Activated CD4-positive, alpha-beta T cell treated with anti-CD3 and anti-CD28 coated beads, Interleukin-2, amount 50 U/mL, for 48 hours (primary cell): ENCODE data around the gene RIMBP2.

ENCODE experiments used
- DNase-seq, 2 experiments: peaks; one replicate each; pipeline ENCODE4 v3.0.0-alpha.2; 2020

Gene RIMBP2

DNA sequence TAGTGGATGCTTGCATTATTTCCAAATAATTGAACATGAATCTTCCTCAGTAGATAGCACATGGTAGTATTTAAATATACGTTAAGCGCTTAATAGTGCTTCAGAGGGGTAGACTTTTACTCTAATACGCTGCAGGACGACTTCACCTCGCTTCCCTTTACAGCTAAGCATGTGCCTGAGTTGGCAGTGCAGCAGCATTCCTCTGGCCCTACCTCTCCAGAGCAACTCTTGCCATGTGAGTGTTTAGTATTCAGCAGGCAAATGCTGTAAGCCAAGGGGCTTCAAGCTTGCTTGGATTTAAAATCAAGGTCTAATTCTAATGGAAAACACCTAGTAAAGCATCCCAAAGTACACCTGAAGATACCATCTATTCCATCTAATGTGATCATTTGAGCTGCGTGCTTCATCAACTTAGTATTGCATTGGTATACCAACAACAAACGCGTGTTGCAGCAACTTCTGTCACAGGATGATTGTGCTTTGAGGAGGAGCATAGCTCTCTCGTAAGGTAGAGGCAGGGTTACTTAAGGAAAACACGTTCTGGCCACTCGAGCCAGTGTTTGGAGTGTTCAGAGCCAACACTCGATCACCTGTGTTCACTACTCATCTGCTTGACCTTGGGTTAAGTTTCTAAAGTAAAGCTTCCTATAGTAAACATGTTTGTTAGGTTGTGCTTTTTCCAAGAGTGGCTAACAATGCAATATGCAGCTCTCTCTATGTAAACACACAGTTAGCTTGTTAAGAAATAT is 317.8 kb downstream of the RIMBP2 start:
- DNase-seq, result no peak

GRCh38 chr12:130396667-130397066 is 319.4 kb downstream of the RIMBP2 start:
- DNase-seq, result no peak

GRCh38 chr12:130394906-130395305 is 321.2 kb downstream of the RIMBP2 start:
- DNase-seq, result no peak

GRCh38 chr12:130391186-130391585 is 324.9 kb downstream of the RIMBP2 start:
- DNase-seq, result no peak

DNA sequence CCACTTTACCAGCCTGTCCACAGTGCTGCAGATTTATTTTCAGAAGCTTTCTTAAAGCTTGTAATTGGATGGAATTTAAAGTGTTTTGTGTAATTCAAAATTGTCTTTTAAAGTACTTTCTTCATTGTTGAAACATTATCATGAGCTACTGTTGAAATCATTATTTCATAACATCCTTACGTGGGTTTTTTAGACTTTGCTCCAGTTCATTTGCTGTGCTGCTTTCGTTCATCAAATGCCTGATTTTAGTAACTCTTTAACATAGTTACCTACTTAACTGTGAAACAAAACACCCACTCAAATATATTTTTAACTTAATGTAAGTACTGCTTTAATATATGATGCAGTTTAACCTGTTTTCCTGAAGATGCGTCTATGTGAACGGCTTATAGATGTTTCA is 330.9 kb downstream of the RIMBP2 start:
- DNase-seq, result no peak

DNA sequence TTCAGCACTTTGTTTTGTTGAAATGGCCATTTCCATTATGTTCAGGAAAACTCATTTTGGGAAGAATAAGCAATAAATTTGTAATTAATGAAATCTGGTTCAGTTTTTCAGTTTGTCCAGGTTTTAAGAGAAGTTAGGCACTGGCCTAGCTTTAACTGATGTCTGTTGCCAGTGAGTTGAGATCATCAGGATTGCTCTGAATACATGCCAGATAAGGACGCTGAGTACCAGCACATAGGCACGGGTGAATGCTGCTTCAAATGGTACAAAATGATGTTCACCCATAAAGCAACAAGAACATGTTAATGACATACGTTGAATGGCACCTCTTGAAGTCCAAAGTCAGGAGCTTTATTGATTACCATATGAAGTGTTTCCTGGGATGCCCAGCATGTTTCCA is 331.9 kb downstream of the RIMBP2 start:
- DNase-seq, result no peak

DNA sequence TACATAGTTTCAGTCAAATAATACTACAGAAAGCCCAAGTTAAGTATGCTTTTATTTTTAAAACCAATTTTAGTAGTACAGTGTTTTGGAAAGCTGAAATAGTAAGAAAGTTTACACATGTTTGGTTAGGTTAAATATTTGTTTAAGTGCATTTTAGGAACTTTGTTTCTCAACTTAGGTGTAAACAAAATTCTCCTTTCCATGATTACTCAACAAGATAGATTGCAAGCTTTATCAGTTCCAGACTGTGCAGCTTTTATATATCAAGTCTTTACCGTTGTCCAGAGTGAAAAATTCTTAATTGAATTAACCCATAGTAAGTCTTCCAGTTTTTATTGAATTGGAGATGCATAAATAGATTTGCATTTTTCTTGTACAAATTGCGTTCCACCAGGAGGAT is 333.3 kb downstream of the RIMBP2 start:
- no peak for DNase-seq

GRCh38 chr12:130375296-130376287 is 340.5 kb downstream of the RIMBP2 start:
- no peak for DNase-seq

DNA sequence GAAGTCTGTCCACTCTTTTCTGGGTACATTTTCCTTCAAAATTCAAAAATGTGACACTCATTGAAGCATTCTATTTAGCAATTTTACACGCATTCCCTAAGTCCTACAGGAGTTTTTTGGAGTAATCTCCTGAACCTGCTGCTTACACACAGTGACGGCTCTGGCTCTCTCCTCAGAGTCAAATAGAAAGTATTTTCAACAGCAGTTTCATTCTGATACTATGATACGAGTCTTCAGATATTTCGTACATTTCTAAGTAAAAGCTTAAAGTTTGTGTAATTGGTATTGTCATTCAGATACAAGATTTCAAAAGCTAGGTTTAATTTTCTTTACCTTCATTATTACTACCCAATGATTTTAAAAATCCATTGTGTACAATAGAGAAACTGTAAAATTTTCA is 342.0 kb downstream of the RIMBP2 start:
- DNase-seq, result no peak

DNA sequence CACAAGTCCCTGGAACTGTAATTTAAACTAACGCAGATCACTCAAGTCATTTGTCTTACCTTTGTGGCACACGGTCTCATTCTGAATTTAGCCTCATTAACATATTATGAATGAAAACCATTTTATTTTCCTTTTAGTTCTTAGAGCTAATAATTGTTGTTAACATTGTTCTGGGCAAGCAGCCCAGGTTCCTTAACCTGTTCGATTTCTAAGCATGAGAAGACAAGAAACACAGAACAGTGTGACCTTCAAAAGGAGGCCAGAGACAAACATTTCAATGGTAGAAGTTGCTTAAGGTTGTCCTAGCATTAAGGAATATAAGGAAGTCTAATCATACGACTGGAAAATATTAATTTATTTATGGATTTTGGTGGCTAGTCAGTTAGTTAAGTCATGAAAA is 343.2 kb downstream of the RIMBP2 start:
- DNase-seq, result no peak

DNA sequence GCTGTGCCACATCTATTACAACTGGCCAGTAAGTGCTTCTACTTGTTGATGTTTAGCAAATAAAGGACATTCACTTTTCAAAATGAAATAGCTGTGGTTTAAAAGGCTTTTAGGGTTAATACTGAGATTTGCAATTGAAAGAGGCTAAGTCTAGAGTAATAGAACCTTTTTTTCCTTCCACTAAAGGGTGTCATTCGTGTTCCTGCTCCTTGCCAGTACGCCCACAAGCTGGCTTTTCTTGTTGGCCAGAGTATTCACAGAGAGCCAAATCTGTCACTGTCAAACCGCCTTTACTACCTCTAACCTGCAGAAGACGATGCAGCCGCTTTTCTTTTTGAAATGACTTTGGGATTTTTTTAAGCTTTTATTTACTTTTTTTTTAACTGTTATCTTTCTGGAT is 344.8 kb downstream of the RIMBP2 start:
- DNase-seq, result no peak

- no peak for DNase-seq
Observed at GRCh38 chr12:130369816-130370215, 346.3 kb downstream of the RIMBP2 start.

DNA sequence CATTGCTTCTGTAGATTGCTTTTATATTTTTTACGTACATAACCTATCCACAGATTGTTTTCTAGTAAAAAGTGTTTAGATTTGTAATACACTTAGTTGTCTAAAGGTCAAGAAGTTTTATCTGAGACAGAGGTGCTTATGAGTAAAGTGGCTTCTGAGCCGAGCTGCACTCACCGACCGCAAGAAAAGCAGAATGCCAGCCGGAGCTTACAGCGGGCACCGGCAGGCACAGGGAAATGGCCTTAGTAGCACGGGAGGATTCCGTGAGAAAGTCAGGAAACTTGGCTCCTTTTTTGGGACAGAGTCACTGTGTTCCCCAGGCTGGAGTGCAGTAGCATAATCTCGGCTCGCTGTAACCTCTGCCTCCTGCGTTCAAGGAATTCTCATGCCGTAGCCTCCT is 348.6 kb downstream of the RIMBP2 start:
- DNase-seq, result no peak

- DNase-seq, result no peak
Observed at GRCh38 chr12:130367003-130367402, 349.1 kb downstream of the RIMBP2 start.

- DNase-seq, result no peak
Observed at GRCh38 chr12:130366159-130366558, 349.9 kb downstream of the RIMBP2 start.

DNA sequence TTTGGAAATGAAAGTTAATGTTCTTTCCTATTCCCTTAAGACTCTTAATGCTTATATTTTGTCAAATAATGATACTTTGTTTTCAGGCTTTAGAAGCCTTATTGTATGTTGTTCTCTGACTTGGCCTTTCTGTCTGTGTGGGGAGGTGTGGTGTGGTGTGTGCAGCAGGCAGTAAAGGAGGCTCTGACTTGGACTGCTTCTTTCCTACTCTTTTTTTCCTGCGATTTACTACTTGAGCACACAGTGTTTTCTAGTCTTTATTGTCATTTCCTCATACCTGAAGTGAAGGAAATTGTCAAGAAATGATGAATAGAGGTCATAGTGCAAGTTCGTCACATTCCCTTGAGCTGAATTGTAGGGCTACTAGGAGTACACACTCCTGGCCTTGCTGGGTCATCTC is 351.5 kb downstream of the RIMBP2 start:
- DNase-seq, result no peak

DNA sequence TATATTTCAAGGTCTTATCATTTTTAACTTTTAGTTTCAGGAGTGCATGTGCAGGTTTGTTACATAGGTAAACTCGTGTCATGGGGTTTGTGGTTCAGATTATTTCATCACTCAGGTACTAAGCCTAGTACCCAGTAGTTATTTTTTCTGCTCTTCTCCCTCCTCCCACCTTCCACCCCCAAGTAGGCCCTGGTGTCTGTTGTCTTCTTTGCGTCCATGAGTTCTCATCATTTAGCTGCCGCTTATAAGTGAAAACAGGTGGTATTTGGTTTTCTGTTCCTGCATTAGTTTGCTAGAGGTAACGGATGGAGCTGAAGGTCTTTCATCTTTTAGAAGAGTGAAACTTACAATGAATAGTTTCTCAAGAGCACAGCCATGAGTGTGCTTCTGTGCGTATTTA is 354.0 kb downstream of the RIMBP2 start:
- DNase-seq, result no peak

GRCh38 chr12:130357729-130358330 is 358.3 kb downstream of the RIMBP2 start:
- DNase-seq, result no peak

DNA sequence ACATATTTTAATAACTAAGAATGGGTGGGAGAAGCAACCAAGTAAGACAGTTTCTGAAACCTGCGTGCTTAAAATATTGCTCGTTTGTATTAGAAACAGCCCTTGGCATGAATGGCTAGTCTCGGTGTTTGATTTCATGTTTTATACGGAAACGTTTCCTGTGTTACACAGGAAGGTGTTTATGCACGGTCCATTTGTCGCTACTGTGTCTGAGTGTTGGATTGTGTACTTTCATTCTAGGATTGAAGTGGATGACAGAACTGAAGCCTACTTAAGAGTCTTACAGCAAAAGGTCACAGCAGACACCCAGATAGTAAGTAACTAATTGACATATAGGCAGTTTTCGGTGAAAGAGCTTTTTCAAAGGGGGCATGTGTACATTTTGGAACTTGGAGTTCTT is 358.9 kb downstream of the RIMBP2 start:
- DNase-seq, result no peak

GRCh38 chr12:130356222-130356621 is 359.9 kb downstream of the RIMBP2 start:
- DNase-seq, result no peak

- no peak for DNase-seq
Observed at GRCh38 chr12:130354407-130354806, 361.7 kb downstream of the RIMBP2 start.

DNA sequence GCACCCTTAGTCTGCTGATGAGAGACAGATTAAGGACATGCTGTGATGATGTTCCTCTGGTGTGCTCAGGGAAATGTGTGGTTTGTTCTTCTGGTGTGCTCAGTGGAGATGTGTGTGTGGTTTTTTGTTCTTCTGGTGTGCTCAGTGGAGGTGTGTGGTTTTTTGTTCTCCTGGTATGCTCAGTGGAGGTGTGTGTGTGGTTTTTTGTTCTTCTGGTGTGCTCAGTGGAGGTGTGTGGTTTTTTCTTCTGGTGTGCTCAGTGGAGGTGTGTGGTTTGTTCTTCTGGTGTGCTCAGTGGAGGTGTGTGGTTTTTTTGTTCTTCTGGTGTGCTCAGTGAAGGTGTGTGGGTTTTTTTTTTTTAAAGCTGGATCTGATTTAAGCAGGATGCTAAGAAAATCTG is 363.0 kb downstream of the RIMBP2 start:
- no peak for DNase-seq

GRCh38 chr12:130351326-130351725 is 364.8 kb downstream of the RIMBP2 start:
- no peak for DNase-seq

GRCh38 chr12:130350715-130351114 is 365.4 kb downstream of the RIMBP2 start:
- DNase-seq, result no peak
